GM18499 (cell line): Measurements from ENCODE around the gene TBC1D8B.
"Not testable (repeated sequence)": the region's sequence is repeated elsewhere in the genome, so short reads cannot be mapped to it uniquely, and the experiment has no call there.

Experiments
- ATAC-seq: cut with Tn5 transposase; IDR thresholded peaks from one replicate; pipeline ENCODE4 v1.9.1; 2021; ENCODE audit warnings: moderate number of reproducible peaks; ENCODE audit not compliant: insufficient read depth, unreplicated experiment

TBC1D8B gene

DNA sequence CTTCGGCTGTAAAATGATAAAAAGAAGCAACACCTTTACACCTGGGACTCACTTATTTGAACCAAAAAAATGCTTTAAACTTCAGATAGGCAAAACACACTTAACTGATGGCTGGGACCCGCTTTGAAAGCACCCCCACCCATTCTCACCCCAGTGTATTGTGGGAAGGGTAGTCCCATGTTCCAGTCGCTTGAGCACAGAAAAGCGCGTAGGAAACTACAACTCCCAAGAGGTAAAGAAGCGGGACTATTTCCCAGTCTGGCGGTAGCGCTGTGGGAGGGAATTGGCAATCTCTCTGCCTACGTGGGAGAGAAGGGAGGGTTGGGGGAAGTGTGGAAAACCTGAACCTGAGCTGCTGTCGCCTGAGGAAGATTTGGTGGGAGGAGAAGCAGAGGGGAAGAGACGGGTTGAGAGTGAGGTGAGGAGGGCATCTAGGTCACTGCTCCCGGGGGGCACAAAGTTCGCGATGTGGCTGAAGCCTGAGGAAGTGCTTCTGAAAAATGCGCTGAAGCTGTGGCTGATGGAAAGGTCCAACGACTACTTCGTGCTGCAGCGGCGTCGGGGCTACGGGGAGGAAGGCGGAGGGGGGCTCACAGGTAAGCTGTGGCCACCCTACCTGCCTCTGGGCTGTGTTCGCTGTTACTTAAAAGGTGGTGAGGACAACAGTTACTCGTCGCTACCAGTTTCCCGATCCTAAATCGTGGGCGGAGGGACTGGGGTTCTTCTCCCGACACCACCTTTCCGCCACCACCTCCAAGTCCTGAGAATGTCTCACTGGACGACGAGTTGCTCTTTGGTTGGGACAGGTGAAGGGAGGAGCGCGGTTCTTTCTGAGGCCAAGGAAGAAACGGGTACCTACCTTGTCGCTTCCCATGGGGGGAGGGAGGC lies at the start of gene TBC1D8B:
TBC1D8B (plus strand) TSS at position 286 of the 888 bp plus-strand sequence; CDS start at position 467, 181 bp downstream.
- ATAC-seq, result peak; percentile 95

DNA sequence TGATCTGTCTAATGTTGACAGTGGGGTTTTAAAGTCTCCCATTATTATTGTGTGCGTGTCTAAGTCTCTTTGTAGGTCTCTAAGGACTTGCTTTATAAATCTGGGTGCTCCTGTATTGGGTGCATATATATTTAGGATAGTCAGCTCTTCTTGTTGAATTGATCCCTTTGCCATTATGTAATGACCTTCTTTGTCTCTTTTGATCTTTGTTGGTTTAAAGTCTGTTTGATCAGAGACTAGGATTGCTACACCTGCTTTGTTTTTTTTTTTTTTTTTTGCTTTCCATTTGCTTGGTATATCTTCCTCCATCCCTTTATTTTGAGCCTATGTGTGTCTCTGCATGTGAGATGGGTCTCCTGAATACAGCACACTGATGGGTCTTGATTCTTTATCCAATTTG lies 33.2 kb upstream of the TBC1D8B start:
- not testable (repeated sequence) for ATAC-seq

DNA sequence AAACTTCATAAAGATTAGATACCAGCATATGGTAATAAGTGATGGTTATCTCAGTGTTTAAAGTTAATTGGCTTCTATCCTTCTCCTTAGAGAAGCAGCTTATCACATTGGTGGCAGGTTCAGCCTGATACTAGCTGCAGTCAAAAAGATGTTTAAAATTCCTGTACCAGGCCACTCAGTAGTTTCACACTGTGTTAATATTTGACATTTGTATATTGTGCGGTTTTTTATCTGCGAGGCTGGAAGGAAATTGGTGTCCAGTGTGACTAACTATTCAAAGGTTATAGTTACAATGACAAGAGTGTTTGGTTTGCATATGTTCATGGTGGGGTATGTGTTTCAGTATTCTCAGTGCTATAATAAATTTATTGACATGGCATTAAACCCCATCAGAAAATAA lies 27.5 kb upstream of the TBC1D8B start:
- no peak for ATAC-seq

DNA sequence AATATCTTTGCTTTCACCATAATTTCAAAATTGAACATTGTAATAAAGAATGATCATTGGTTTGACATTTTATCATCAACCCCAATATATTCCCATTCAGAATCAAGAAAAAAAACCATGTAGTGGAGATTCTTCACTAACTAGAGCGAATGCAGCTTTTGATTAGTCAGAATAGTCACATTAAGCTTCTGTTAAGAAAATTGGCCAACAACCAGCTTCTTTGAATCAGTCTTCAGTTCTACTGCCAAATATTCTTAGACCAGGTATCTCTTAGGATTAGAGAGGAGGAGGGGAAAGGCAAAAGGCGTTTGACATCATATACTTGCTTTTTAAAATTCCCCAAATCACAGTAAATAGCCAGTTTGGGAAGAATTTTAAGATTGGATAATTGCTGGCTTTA lies 22.2 kb upstream of the TBC1D8B start:
- no peak for ATAC-seq

DNA sequence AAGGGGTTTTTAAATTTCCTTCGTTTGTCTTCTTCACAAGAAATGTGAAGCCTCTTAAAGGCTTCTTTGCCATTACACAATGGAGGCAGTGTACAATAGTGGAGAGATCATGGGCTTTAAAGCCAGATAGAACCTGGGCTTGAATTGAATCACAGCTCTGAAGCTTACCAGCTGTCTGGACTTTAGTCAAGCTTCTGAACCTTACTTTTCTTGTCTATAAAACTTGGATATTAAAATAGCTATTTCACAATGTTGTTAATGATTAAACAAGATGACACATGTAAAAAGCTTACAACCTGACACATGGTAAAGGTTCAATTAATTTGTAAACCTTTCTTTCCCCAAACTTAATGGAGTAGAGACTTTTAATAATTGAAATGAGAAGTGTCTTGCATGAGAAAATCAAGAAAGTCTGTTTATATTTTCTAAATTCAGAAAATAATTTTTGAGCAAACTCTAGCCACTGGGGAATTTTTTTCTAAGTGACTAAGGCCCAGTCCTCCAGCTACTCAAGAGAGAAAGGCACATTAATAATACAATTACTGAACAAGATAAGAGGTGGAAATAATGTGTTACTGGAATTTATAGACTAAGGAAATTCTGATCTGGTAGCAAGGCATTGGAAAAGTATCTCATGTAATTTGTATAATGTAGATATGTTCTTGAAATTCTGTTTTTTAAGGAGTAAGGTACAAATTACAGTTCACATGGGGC lies 21.7 kb upstream of the TBC1D8B start:
- no peak for ATAC-seq

DNA sequence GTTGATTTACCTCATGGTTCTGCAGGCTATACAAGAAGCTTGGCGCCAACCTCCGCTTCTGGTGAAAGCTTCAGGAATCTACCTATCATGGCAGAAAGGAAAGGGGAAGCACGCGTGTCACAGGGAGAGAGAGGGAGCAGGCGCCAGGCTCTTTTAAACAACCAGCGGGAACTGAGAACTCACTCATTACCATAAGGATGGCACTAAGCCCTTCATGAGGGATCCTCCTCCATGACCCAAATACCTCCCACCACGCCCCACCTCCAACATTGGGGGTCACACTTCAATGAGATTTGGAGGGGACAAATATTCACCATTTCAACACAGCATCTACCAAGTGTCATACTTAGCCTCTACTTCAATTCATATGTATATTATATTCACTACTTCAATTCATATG lies 18.8 kb upstream of the TBC1D8B start:
- no peak for ATAC-seq

DNA sequence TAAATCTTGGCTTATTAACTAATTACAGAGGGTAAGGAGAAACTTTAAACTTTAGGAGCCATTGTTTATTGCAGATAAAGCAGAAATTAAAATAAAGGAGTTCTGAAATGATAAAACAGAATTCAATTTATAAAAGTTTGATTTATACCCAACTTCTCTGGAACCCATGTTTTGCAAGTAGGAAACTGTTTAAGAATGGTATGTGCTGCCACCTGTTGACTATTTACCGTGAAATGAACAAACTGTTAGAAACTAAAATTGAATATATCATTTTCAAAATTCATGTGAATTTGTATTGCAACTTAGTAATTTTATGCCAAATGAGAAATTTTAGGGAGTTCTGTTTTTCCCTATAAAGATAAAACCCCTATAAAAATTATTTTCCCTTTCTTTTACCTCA lies 11.0 kb upstream of the TBC1D8B start:
- ATAC-seq, result no peak

DNA sequence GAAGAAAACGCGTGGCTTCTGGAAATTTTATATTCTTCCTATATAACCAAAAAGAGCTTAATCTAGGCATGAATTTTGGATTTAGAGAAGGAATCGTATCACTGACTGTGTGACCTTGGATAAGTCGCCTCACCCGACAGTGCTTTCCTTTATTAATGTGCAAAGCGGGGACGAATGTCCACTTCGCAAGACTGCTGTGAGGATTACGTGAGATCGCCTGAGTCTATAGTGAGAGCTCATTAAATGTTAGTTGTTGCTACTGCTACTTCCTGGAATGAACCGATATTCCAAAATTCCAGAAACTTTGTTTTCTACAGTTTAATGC lies 448 bp upstream of the TBC1D8B start:
- ATAC-seq, result no peak

DNA sequence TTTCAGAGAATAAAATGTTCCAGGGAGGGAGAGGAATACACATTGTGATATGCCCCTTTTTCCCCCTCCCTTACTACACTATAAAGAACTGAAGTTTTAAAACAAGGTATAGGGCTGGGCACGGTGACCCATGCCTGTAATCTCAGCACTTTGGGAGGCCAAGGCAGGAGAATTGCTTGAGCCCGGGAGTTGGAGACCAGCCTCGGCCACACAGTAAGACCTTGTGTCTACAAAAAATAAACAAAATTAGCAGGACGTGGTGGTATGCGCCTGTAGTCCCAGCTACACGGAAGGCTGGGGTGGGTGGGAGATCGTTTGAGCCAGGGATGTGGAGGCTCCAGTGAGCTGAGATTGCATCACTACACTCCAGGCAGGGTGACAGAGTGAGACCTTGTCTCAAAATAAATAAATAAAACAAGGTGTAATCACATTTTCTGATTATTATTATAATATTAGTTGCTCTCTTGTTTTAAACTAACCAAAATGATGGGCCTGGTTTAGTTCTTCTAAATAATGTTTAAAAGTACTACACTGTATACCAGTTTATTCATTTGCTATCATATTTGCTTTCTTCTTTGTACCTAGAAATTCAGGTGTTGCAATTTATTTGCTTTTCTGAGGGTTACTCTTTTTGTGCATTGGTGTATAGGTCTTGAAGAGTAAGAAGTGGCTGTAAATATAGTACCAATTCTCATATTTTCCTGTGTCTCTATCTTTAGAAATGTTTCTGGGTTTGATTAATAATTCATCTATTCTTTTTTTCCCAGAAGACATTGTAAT lies 8.8 kb downstream of the TBC1D8B start:
- ATAC-seq, result no peak

DNA sequence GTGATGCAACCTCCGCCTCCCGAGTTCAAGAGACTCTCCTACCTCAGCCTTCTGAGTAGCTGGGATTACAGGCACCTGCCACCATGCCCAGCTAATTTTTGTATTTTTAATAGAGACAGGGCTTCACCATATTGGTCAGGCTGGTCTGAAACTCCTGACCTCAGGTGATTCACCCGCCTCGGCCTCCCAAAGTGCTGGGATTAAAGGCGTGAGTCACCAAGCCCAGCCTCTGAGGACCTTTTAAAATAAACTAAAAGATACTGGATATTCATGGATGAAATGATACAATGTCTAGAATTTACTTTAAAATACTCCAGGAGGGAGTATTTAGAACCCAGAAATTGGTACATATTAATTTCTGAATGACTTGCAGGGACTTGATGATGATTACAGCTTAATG lies 10.5 kb downstream of the TBC1D8B start:
- ATAC-seq, result not testable (repeated sequence)

DNA sequence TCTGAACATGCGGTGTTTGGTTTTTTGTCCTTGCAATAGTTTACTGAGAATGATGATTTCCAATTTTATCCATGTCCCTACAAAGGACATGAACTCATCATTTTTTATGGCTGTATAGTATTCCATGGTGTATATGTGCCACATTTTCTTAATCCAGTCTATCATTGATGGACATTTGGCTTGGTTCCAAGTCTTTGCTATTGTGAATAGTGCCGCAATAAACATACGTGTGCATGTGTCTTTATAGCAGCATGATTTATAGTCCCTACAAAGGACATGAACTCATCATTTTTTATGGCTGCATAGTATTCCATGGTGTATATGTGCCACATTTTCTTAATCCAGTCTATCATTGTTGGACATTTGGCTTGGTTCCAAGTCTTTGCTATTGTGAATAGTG lies 11.6 kb downstream of the TBC1D8B start:
- ATAC-seq, result not testable (repeated sequence)

DNA sequence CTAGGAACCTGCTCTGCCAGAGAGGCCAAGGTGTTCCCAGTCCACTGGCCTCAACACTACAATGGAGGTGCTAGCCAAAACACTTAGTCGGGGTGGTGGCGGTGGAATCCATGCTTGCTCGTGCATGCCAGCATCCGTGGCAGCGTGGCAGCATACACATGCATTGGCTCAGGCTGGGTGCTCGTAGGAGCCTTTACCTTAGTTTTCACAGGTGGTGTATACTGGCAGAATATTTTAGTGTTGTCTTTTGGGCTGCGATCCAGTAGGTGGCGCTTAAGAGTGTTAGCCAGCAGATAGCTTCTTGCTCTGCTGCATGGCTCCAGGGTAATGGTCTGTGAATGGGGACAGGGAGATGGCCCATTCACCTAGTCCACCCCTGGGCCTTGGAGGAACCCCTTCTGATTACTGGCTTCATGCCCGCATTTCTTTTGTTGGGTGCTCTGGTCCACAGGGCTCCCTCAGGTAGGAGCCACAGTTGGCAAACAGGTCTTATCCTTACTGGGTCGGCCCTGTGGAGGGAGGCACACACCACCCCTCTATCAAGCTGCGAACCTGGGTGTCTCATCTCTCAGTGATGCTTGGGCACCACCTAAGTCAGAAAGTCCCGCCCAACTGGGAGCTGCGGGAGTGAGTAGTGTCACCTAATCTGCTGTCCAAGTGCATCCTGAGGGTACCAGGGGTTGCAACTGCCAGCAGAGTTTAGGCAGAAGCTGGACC lies 60.7 kb downstream of the TBC1D8B start:
- ATAC-seq, result no peak

DNA sequence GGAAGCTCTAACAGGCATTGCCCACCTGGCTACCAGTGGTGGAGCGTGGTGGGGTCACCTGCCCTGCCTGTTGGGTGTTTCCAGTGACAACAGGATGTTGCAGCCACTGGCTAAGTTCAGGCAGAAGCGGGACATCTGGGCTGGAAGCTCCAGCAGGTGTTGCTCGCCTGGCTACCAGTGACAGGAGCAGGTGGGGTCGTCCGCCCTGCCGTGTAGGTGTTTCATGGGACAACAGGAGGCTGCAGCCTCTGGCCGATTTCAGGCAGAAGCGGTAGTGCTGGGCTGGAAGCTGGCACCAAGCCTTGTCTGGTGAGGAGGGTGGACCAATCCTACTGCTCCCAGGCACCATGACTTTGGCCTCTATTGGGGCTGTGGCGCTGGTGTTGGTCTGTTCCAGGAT lies 61.2 kb downstream of the TBC1D8B start:
- no peak for ATAC-seq

DNA sequence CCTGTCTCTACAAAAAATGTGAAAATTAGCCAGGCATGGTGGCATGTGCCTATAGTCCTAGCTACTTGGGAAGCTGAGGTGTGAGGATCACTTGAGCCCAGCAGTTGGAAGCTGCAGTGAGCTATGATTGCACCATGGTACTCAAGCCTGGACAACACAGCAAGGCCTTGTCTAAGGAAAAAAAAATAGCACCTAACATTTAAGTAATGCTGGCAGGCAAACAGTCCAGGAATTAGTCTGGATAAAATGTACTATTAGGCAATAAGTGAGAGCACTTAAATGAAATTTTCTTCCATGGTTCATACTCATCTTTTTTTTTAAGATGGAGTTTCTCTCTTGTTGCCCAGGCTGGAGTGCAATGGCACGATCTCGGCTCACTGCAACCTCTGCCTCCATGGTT lies 70.3 kb downstream of the TBC1D8B start:
- not testable (repeated sequence) for ATAC-seq

DNA sequence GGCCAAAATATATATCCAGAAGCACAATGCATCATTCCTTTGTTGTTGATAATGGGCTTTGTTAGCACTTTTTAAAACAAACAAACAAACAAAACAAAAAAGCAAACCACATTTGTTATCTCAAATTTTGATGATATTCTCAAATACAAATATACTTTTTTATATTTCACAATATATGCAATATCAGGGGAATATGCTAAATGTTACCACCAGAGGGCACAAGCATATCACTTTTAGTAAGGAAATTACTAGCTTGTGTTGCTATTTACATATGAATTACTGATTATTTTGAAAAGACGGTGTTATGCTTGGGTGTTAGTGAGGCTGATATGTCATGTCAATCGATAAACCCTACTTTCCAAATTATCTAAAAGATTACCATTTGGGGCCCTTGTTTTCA lies 71.6 kb downstream of the TBC1D8B start:
- ATAC-seq, result no peak

DNA sequence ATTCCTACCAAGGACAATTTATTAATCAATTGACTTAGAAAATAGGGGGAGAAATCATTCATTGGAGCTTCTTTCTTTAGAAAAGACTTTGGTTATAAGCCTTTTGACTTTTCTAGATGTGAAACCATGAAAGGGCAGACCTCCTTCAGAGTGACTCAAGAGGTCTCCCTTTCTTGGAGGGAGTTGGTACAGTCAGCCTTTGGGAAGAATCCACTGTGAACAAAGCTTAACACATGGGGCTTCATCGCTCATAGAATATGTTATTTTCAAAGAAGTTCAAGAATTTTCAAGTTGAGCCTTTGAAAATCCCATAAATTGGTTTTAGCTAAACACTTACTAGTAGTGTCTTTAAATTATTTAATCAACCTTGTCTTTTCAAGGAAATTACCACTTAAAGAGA lies 72.7 kb downstream of the TBC1D8B start:
- no peak for ATAC-seq

DNA sequence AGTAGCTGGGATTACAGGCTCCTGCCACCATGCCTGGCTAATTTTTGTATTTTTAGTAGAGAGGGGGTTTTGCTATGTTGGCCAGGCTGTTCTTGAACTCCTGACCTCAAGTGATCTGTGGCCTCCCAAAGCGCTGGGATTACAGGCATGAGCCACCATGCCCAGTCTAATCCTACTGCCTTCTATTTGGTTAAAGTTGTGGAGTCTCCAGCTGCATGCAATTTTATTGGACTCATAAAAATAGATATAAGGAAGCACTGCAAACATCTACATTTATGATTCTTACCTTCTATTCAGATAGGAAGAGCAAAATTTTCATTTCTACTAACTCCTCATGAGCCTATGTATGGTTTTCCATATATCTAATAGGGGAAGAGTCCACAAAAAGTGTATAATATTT lies 87.0 kb downstream of the TBC1D8B start:
- no peak for ATAC-seq

DNA sequence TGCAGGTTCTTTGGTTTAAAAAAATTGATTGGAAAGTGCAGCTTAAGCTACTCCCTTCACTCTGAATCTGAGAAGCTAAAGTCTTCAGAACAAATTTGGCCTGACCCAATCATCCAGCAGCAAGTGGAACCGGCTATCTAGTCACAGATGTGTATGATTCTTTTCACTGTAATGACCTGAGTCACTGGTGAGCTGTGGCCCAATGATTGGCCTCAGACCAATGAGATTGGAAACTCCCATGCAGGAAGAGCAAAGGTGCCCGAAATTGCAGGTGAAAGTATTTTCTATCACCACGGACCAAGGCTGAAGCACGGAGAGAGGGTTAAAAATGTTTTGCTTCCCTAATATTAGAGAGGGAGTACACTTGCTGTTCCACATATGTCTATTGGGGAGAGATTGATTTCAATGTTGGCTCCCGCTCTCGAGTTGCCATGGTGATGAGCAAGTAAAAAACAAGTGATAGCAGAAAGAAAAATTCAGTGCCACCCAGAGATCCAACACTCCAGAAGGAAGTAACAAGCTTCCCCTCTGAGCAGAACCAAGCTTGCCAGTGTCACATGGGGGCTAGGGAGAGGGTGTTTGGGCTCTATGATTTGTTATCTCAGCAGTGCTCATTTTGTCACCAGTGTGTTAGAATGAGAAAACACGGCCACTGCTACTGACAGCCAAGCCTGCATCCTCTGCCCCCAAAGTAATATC lies 89.4 kb downstream of the TBC1D8B start:
- ATAC-seq, result no peak

DNA sequence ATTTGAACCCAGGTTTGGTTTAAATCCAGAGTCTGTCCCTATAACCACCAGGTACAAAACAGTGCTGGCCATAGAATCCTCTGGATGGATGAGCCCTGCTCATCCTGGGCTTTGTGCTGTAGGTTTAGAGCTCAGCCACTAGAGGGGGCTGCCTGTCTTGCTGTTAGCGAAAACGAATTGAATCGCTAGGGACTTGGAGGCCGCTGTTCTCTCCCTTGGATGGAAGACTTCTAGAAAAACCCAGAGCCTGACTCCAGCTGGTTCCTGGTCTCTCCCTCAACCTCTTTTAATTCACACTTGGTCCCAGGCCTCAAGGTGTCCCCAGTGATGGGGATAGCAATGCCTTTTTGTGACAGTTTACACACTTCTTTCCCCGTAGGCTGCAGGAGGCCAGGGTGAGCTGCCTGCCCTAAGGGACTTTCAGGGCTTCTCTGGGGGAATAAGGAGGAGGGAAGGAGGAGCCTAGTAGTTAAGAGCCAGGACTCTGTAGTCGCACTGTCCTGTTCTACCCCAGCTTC lies 92.0 kb downstream of the TBC1D8B start:
- no peak for ATAC-seq
